Spinal cord (tissue), 10 donors: ENCODE data around the gene SINHCAF. TPM values are rescaled to one million over a fixed set of nuclear protein-coding genes. Genes with fewer than 3 reads are reported as not detected.

Source experiments
- DNase-seq, 6 donors: peaks; one replicate each; pipeline versions ENCODE4 v3.0.0 to v3.0.0-alpha.2; 2013 to 2015; ENCODE audit warnings: low spot score in 6 of 6, low read depth in 4 of 6
- H3K27ac ChIP-seq: one replicate; pipeline ENCODE4 v1.5.1; 2013; ENCODE audit warnings: low read depth, low read length, control low read depth
- H3K27me3 ChIP-seq: one replicate; pipeline ENCODE4 v1.6.1; 2013; ENCODE audit warnings: low read length; ENCODE audit not compliant: control insufficient read depth, insufficient read depth
- H3K36me3 ChIP-seq: one replicate; pipeline ENCODE4 v1.6.1; 2013; ENCODE audit warnings: low read length; ENCODE audit not compliant: control insufficient read depth, insufficient read depth
- H3K4me1 ChIP-seq: one replicate; pipeline ENCODE4 v1.6.1; 2013; ENCODE audit warnings: low read length; ENCODE audit not compliant: control insufficient read depth, insufficient read depth
- H3K4me3 ChIP-seq: one replicate; pipeline ENCODE4 v1.5.1; 2013; ENCODE audit warnings: low read depth, low read length, control low read depth
- H3K9me3 ChIP-seq: one replicate; pipeline ENCODE4 v1.6.1; 2013; ENCODE audit warnings: low read length; ENCODE audit not compliant: control insufficient read depth, insufficient read depth
- WGBS: methylation state at CpG from one replicate; pipeline ENCODE4 v1.1.5; 2013; ENCODE audit warnings: missing lambda C conversion rate; ENCODE audit not compliant: insufficient coverage; 5-methylcytosine and 5-hydroxymethylcytosine counted together
- polyA plus RNA-seq, 2 donors: library from polyadenylated mRNA; unstranded; fragments of 120-200 nt; gene quantifications; one replicate each; pipeline ENCODE4 v1.2.1, GENCODE V29; 2013; ENCODE audit not compliant: insufficient read length in 2 of 2
- total RNA-seq, 2 donors: library from RNA; depleted of rRNA in 1 of 2; stranded (reverse); fragments of 120-200 nt in 1 of 2; fragments of >200 nt in 1 of 2; gene quantifications; one replicate each; pipeline versions ENCODE4 v1.2.3 to v1.2.4, GENCODE V29; 2013 to 2014
- donor health status: healthy.

The SINHCAF gene
- total and polyA plus RNA-seq, 4 donors = 19.2 to 29.9 (median 24.3) TPM

- no peak overlapping the region for H3K27ac ChIP-seq
- no peak overlapping the region for H3K4me3 ChIP-seq
- DNase-seq = no peak
- H3K27me3 ChIP-seq = no peaks in the 10 kb centered on the region
- WGBS = 66% methylated on average over 4 of the region's 5 CpGs
- no peaks in the 10 kb centered on the region for H3K36me3 ChIP-seq
- no peaks in the 10 kb centered on the region for H3K9me3 ChIP-seq
- peaks cover 14% of the 10 kb centered on the region for H3K4me1 ChIP-seq
These were observed 3.1 kb downstream of the SINHCAF start for GRCh38 chr12:31322801-31323207.

DNA sequence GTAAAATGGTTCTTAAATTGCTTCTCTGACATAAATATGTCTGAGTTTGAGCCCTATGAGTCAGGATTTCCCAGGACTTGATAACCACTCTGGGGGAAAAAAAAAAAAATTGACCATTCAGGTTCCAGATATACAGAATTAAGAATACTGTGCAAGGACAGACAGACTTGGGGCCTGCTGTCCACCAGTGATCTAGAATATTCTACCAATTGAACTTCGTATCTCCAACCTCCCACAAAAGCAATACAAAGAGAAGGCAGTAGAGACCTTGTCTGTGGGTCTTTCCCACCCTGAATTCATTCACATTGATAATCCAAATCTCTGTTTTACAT, 4.1 kb downstream of the SINHCAF start:
- Histone ChIP-seq H3K9me3 (no peaks in the 10 kb centered on the region), H3K27me3 (no peaks in the 10 kb centered on the region), H3K36me3 (no peaks in the 10 kb centered on the region), H3K4me1 (peaks cover 14% of the 10 kb centered on the region), H3K27ac (no peak overlapping the region), H3K4me3 (no peak overlapping the region)
- DNase-seq = no peak
- WGBS = 100% methylated on average over 1 of the region's 1 CpG

DNA sequence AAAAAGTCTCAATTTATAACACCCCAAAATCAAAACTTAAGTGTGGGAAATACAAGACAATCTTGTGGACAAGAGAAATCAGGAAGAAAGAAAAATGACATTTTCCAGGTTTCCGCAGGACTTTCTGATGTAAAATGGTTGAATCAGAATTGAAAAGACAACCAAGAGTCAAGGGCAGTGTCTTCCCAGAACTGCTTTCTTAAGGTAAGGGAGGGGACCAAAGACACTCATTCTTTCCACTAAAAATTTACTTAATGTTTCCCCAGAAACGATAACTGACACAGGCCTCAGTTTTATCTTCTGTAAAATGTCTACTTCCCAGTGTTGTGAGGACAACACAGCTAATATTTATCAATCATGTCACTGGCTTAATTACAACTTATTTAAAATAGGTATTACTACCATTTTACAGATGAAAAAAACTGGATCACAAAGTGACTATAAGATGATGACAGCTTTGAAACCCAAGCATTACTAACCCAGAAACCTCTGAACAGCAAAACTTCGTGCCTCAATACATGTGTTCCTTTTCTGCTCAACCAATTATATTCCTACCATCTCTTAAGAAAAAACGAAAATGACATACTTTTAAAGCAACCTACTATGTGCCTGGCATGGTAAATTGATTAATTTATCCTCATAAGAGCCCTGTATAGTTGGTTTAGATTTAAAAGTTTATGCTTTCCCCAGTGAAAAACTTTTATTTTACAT, 4.6 kb downstream of the SINHCAF start:
- Histone ChIP-seq H3K27ac (no peak overlapping the region), H3K27me3 (no peaks in the 10 kb centered on the region), H3K36me3 (no peaks in the 10 kb centered on the region), H3K9me3 (no peaks in the 10 kb centered on the region), H3K4me1 (peaks cover 14% of the 10 kb centered on the region), H3K4me3 (no peak overlapping the region)
- DNase-seq = no peak
- WGBS = 100% methylated on average over 1 of the region's 4 CpGs

DNA sequence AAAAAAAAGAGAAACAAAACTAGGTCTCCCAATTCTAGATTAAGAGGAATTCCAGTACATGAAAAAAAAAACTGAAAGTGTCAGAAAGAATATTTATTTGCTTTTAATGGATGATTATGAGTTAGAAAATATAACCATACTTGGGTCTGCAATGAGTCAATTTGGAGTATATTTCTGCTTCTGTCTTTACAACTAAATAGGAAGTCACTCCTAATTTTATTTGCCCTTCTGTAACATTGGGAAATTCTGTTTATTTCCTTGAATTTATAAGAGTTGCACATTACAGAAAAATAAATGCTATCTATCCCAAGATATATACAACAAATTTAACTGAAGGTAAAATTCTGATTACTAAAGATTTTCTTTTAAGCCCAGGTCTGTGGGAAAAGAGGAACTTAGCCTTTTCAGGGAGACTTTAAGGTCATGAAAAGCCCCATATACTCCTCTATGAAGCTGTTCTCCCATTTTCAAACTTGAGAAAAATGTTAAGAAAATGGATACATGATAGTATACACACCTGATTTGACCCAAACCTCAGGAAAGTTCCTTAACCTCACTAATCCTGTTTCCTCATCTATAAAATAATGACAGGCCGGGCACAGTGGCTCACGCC, 7.2 kb downstream of the SINHCAF start:
- no peaks in the 10 kb centered on the region for H3K36me3 ChIP-seq
- DNase-seq = no peak
- peaks cover 4% of the 10 kb centered on the region for H3K4me1 ChIP-seq
- no peaks in the 10 kb centered on the region for H3K27me3 ChIP-seq
- H3K4me3 ChIP-seq = no peak overlapping the region
- H3K27ac ChIP-seq = peak overlapping the region; percentile 69
- WGBS = 100% methylated on average over 2 of the region's 2 CpGs
- H3K9me3 ChIP-seq = no peaks in the 10 kb centered on the region

DNA sequence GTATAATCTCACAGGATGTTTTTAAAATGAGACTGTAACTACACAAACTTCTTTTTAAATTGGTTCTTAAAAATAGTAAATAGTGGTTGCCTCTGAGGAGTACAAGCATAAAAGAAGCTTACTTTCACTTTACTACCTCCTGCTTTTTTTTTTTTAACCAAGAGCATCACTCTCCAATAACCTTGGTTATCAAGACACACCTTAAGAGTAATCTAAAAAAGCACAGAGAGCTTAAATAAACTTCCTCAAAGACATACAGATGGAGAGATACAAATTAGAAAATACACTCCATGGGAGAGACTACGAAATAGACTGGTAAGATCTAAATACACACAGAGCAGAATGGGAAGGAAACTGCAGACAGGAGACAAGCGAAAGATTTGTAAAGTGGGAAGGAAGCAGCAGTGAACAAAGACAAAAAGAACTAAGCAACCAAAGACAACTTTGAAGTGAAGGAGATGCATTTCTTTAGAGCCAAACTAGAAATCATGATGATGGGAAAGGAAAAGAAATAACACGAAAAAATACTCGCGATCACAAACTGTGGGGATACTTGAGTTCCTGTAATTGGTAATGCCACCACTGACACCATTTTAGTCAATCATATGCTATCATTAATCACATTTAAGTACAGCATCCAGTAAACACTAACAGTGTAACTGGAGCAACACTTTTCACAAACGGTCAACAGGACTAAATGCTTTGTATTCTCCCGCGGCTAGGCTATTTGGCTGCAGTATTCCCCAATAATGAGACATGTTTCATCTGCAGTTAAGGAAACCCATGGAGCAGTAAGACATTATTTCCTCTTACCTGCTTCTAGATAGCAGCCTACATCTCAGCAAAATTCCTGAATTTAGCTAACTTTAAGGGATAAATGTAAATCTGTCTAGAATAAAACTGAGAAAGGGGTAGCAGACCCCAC, 8.2 kb downstream of the SINHCAF start:
- H3K4me1 ChIP-seq = no peaks in the 10 kb centered on the region
- peak in 3 of 6 donors; percentile 9 to 63 (median 39) for DNase-seq
- 16% methylated on average over 4 of the region's 8 CpGs for WGBS

GRCh38 chr12:31316891-31317290, 9.1 kb downstream of the SINHCAF start:
- Histone ChIP-seq H3K9me3 (no peaks in the 10 kb centered on the region), H3K4me1 (no peaks in the 10 kb centered on the region), H3K27ac (no peak overlapping the region), H3K36me3 (no peaks in the 10 kb centered on the region), H3K4me3 (peak overlapping the region; percentile 31), H3K27me3 (no peaks in the 10 kb centered on the region)
- no CpG with 5 or more reads among the region's 3 CpGs for WGBS
- no peak for DNase-seq

More for the DNA sequence above, 8.2 kb downstream of the SINHCAF start:
- no peaks in the 10 kb centered on the region for H3K36me3 ChIP-seq
- H3K27ac ChIP-seq = peak overlapping the region; percentile 69
- H3K4me3 ChIP-seq = peak overlapping the region; percentile 31
- H3K27me3 ChIP-seq = no peaks in the 10 kb centered on the region
- H3K9me3 ChIP-seq = no peaks in the 10 kb centered on the region

GRCh38 chr12:31315784-31316465, 10.0 kb downstream of the SINHCAF start:
- no peak for DNase-seq
- no peaks in the 10 kb centered on the region for H3K4me1 ChIP-seq
- no peaks in the 10 kb centered on the region for H3K27me3 ChIP-seq
- no peaks in the 10 kb centered on the region for H3K36me3 ChIP-seq
- no peak overlapping the region for H3K4me3 ChIP-seq
- H3K9me3 ChIP-seq = no peaks in the 10 kb centered on the region
- 77% methylated on average over 6 of the region's 7 CpGs for WGBS
- H3K27ac ChIP-seq = no peak overlapping the region

DNA sequence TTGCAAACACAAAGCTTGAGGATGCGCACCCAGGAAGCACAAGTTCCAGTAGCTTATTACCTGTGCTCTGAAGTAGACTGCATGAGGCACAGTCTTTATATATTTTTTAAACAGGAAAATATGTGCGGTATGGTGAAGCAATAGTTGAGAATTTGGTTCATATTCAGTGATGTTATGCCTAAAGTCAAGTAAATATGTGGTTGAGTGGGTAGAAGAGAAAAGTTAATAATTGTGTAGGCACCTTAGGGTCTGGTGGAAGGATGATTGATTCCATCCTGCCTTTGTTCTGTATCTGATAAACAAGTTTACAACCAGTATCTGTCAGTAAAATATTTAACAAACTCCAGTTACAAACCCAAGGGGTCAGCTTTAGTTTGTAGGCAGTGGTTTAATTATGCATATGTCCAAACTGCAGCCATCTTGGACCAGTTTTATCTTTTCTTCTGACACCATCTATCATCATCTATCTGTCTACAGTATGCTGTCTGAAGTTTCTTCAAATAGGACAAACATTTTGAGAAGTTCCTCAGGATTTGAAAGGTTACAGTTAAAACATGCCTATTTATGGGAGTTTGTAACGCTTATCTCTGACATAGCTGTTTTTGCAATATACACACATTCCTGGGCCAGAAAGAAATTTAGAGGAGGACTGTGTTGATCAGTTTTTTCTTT, 10.8 kb downstream of the SINHCAF start:
- Histone ChIP-seq H3K4me1 (no peaks in the 10 kb centered on the region), H3K27ac (no peak overlapping the region), H3K36me3 (no peaks in the 10 kb centered on the region), H3K27me3 (no peaks in the 10 kb centered on the region), H3K9me3 (no peaks in the 10 kb centered on the region), H3K4me3 (no peak overlapping the region)
- no peak for DNase-seq
- WGBS = 100% methylated on average over 1 of the region's 3 CpGs

DNA sequence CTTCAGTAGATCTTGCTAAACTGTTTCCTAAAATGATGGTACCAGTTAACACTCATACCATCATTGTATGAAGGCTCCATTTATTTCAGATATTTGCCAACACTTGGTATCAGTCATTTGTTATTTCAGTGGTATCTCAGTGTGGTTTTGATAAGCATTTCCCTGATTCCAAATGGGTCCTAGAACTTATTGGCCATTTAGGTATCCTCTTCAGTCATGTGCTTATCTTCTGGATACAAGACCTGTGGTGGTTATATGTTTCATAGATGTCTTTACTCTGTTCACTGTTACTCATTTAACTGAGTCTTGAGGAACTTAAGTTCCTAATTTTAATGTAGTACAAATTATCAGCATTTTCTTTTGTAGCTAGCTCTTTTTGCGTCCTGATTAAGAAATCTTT, 13.5 kb downstream of the SINHCAF start:
- no peaks in the 10 kb centered on the region for H3K4me1 ChIP-seq
- no peaks in the 10 kb centered on the region for H3K27me3 ChIP-seq
- H3K36me3 ChIP-seq = no peaks in the 10 kb centered on the region
- no peaks in the 10 kb centered on the region for H3K9me3 ChIP-seq
- H3K27ac ChIP-seq = no peak overlapping the region
- no CpG with 5 or more reads among the region's 1 CpG for WGBS
- no peak for DNase-seq
- no peak overlapping the region for H3K4me3 ChIP-seq
